Smooth muscle cell of the umbilical artery (primary cell): ENCODE data around the gene OR7A10. TPM values are rescaled to one million over a fixed set of nuclear protein-coding genes. Genes with fewer than 3 reads are reported as not detected.

Experiments
- total RNA-seq: library from RNA; depleted of rRNA; stranded (reverse); fragments of >200 nt; gene quantifications from 2 replicates; pipeline ENCODE4 v1.2.3, GENCODE V29; 2014

Gene OR7A10
- not detected in 2 replicates for total RNA-seq

GRCh38 chr19:14848822-14849221 lies at the start of gene OR7A10:
OR7A10 (minus strand) TSS chr19:14848922; CDS start chr19:14841877, 7,045 bp downstream.

GRCh38 chr19:14886032-14886431 lies 37.3 kb upstream of the OR7A10 start, which contains the start of gene OR7A17:
OR7A17 (minus strand) TSS chr19:14886132; CDS start chr19:14881355, 4,777 bp downstream.

GRCh38 chr19:14835011-14835410 lies 13.7 kb downstream of the OR7A10 start, which contains the start of the genes OR7A5 and OR7C1:
OR7A5 (minus strand) TSS chr19:14835185; CDS start chr19:14828241, 6,944 bp downstream.
OR7C1 (minus strand) TSS chr19:14835185; CDS start chr19:14800136, 35,049 bp downstream.

Other genes starting within 250 kb of the OR7A10 start
- not detected in 2 replicates for gene ADGRE3, start 174.1 kb downstream of the OR7A10 start, total RNA-seq
- 20.2 and 41.9 TPM in 2 replicates for gene ZNF333, start 158.9 kb downstream of the OR7A10 start, total RNA-seq
- gene ADGRE2, start 70.4 kb downstream of the OR7A10 start, total RNA-seq = under 0.01 and 0.32 TPM in 2 replicates
- gene OR7A5, start 13.7 kb downstream of the OR7A10 start, total RNA-seq = not detected in 2 replicates
- not detected in 2 replicates for gene OR7C1, start 13.7 kb downstream of the OR7A10 start, total RNA-seq
- gene OR7A17, start 37.2 kb upstream of the OR7A10 start, total RNA-seq = not detected in 2 replicates
- not detected in 2 replicates for gene OR7C2, start 92.6 kb upstream of the OR7A10 start, total RNA-seq
- not detected in 2 replicates for gene SLC1A6, start 130.9 kb upstream of the OR7A10 start, total RNA-seq
- gene CASP14, start 200.6 kb upstream of the OR7A10 start, total RNA-seq = not detected in 2 replicates
- gene OR1I1, start 233.3 kb upstream of the OR7A10 start, total RNA-seq = not detected in 2 replicates